Muscle layer of duodenum (tissue), 2 donors: ENCODE results near the gene GOLGA6A.
"Not testable (repeated sequence)": the region's sequence is repeated elsewhere in the genome, so short reads cannot be mapped to it uniquely, and the experiment has no call there.

Source experiments
- H3K27ac ChIP-seq: one replicate; pipeline ENCODE4 v1.7.0; 2013; ENCODE audit warnings: mild to moderate bottlenecking, low read length
- H3K27me3 ChIP-seq: one replicate; pipeline ENCODE4 v1.7.0; 2013; ENCODE audit warnings: low read depth, mild to moderate bottlenecking, control low read depth, low read length
- H3K36me3 ChIP-seq, 2 donors: one replicate each; pipeline ENCODE4 v1.7.0; 2013; ENCODE audit warnings: low read length in 2 of 2, control low read depth in 1 of 2, mild to moderate bottlenecking in 1 of 2; ENCODE audit not compliant: insufficient read depth in 2 of 2, control insufficient read depth in 1 of 2
- H3K4me1 ChIP-seq, 2 donors: one replicate each; pipeline ENCODE4 v1.7.0; 2013; ENCODE audit warnings: low read length in 2 of 2, mild to moderate bottlenecking in 2 of 2, control low read depth in 1 of 2, moderate library complexity in 1 of 2; ENCODE audit not compliant: insufficient read depth in 2 of 2, control insufficient read depth in 1 of 2
- H3K4me3 ChIP-seq, 2 donors: one replicate each; pipeline ENCODE4 v1.7.0; 2013; ENCODE audit warnings: low read length in 2 of 2, low read depth in 1 of 2, mild to moderate bottlenecking in 1 of 2
- H3K9me3 ChIP-seq, 2 donors: one replicate each; pipeline ENCODE4 v1.7.0; 2013; ENCODE audit warnings: low read length in 2 of 2, control low read depth in 1 of 2, mild to moderate bottlenecking in 1 of 2; ENCODE audit not compliant: control insufficient read depth in 1 of 2
- donor health status: healthy.

The GOLGA6A gene, protein sequence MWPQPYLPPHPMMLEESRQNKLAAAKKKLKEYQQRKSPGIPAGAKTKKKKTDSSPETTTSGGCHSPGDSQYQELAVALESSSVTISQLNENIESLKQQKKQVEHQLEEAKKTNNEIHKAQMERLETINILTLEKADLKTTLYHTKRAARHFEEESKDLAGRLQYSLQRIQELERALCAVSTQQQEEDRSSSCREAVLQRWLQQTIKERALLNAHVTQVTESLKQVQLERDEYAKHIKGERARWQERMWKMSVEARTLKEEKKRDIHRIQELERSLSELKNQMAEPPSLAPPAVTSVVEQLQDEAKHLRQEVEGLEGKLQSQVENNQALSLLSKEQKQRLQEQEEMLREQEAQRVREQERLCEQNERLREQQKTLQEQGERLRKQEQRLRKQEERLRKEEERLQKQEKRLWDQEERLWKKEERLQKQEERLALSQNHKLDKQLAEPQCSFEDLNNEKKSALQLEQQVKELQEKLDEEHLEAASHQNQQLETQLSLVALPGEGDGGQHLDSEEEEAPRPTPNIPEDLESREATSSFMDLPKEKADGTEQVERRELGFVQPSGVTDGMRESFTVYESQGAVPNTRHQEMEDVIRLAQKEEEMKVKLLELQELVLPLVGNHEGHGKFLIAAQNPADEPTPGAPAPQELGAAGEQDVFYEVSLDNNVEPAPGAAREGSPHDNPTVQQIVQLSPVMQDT

GRCh38 chr15:74082450-74082849, at the start of gene GOLGA6A:
GOLGA6A (minus strand) TSS chr15:74082550; CDS start chr15:74082509, 41 bp downstream.
- H3K9me3 ChIP-seq, H3K27me3 ChIP-seq, H3K4me1 ChIP-seq, H3K36me3 ChIP-seq, H3K27ac ChIP-seq, H3K4me3 ChIP-seq: not testable (repeated sequence)

GRCh38 chr15:74131628-74132413, 49.5 kb upstream of the GOLGA6A start:
- Histone ChIP-seq H3K4me3 (no peak overlapping the region), H3K36me3 (no peaks in the 10 kb centered on the region), H3K27me3 (peaks cover 63% of the 10 kb centered on the region), H3K9me3 (no peaks in the 10 kb centered on the region), H3K27ac (no peak overlapping the region), H3K4me1 (peaks cover 2 to 62% of the 10 kb centered on the region in 2 donors)

DNA sequence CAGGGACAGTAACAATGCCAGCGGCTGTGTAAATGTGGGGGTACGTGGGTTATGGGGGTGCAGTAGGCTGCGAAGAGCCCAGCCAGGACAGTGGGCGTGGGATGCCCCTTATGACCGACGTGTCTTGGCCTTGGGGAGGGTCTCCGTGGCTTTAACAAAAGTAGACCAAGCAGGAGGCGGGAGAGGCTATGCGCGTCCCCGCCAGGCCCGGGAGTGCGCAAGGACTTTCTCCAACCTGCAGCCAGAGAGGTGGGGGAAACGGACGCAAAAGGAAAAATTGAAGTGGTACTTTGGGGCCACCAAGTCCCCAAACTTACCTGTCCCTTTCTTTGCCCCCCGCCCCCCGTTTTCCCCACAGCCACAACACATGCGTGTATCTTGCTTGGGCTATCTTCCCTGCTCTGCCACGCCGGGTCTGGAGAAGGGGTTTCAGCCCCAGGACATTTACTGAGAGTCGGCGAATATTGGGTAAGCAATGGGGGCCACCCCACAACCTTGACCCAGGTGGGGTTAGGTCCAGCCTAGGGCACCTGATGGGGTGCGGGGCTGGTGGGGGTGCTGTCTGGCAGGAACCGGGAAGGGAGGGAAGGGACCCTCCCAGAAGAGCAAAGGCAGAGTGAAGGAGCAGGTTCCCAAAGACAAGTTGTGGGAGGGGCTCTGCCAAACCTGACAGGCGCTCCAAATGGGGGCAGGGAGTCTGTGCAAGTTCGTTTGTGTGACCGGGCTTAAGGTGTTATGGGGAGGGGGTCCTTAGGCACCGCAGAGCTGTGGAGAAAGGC, 48.7 kb upstream of the GOLGA6A start:
- Histone ChIP-seq H3K36me3 (no peaks in the 10 kb centered on the region), H3K4me1 (peaks cover 0 to 59% of the 10 kb centered on the region in 2 donors), H3K9me3 (no peaks in the 10 kb centered on the region), H3K27ac (no peak overlapping the region), H3K27me3 (peaks cover 61% of the 10 kb centered on the region), H3K4me3 (no peak overlapping the region)

DNA sequence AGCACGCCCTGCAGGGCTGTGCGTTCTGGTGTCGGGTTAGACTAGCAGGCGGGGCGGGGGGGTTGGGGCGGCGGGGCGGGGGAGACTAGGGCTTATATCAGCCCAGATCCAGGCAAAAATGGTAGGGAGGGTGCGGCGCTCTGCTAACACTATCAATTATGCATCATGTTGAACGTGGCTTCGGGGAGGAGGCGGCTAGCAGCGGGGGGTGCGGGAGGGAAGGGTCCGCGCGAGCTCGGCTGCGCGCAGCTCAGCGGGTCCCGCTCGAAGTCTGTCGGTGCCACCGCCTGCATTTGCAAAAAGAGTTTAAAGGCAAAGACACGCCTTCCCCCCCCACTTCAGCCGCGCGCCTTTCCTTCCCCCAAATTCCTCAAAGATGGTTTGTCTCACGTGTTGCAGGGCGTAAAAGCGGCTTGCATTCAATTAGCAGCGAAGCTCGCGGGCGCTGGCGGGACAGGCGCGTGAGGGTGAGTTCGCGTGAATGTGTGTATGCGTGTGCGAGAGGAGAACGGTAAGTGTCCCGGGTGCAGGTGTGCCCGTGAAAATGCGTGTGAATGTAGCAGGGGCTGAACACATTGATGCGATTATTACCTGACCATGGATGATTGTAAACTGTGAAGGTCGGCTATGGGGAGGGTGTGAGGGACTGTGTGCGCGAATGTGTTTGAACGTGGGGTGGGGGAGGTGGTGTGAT, 48.0 kb upstream of the GOLGA6A start, which contains the start of gene ISLR2:
ISLR2 (plus strand) TSS at position 432 of the 694 bp plus-strand sequence. CDS start 2,169 bp downstream, outside the sequence.
- Histone ChIP-seq H3K4me1 (peaks cover 0 to 54% of the 10 kb centered on the region in 2 donors), H3K4me3 (peak within 1 kb of the TSS in 1 of 2 donors; percentile 29), H3K9me3 (no peaks in the 10 kb centered on the region), H3K27me3 (peaks cover 59% of the 10 kb centered on the region), H3K27ac (no peak within 1 kb of the TSS), H3K36me3 (no peaks in the 10 kb centered on the region)

DNA sequence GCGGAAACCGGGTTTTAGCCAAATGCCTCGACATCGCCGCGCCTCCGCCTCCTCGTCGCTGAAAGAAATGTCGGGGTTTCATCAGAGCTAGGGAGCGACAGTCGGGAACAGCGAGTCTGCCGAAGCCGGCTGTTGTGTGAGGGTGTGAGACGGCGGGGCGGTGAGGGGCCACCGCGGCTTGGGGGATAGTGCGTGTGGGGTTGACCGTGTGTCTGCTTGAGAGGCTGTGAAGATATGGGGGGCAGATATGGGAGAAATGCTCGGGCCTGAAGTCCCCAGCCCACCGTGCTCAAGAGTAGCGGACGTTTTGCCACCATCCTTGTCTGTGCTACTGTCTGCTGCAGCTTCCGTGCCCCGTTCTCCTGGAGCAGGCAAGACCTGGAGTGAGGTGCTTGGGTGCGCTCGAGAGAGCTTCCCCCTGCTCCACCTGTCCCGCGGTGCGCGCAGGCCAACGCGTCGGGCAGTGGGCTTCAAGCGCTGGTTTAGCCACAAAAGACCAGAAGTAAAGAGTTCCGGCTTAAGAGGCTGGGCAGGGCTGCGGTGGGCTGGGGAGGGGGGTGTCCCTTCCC, 47.3 kb upstream of the GOLGA6A start:
- no peaks in the 10 kb centered on the region for H3K36me3 ChIP-seq
- peaks cover 58% of the 10 kb centered on the region for H3K27me3 ChIP-seq
- H3K9me3 ChIP-seq, result no peaks in the 10 kb centered on the region
- no peak overlapping the region for H3K27ac ChIP-seq
- H3K4me1 ChIP-seq, result peaks cover 0 to 48% of the 10 kb centered on the region in 2 donors
- H3K4me3 ChIP-seq, result peak overlapping the region in 1 of 2 donors; percentile 29

- Histone ChIP-seq H3K27ac (no peak overlapping the region), H3K9me3 (no peaks in the 10 kb centered on the region), H3K36me3 (no peaks in the 10 kb centered on the region), H3K27me3 (peaks cover 58% of the 10 kb centered on the region), H3K4me1 (peaks cover 0 to 41% of the 10 kb centered on the region in 2 donors), H3K4me3 (peak overlapping the region in 1 of 2 donors; percentile 29)
These were observed 46.6 kb upstream of the GOLGA6A start for GRCh38 chr15:74128785-74129585.

DNA sequence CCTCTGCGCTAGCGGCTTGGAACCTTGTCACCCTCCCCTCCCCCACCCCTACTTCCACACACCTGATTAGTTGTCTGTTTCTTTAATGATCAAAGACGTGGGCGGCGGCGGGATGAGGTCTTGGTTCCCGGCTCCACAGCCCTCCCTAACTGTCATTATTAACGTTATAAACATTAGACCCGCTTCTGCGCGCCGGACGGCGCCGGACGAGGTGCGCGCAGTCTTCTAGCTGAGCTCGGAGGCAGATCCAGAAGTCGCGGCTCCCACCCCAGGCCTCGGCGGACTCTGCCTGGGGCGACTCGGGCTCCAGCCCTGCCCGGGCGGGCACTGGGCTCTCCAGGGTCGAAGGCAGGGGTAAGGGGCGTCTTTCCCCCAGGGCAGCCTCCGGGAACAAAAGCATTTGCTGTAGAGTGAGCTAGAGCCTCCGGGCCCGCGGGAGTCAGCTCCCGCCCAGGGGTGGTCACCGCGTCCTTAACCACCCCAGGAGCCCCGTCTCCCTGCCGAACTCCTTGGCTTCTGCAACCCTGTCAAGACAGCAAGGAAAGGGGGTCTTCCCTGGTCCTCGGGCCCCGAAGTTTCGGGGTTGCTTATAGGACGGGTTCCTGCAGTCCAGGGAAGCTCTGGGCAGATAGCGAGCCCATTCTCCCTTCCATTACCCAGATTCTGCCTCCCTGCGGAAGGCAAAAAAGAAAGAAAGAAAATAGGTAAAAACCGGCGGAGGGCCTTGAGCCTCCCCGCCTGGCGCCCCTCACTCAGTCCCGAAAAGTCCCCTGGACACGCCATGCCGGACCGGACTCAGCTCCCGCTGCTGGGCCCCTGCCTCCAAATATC, 45.8 kb upstream of the GOLGA6A start:
- peak overlapping the region in 1 of 2 donors; percentile 61 for H3K4me3 ChIP-seq
- no peak overlapping the region for H3K27ac ChIP-seq
- H3K36me3 ChIP-seq, result no peaks in the 10 kb centered on the region
- peaks cover 0 to 36% of the 10 kb centered on the region in 2 donors for H3K4me1 ChIP-seq
- H3K27me3 ChIP-seq, result peaks cover 57% of the 10 kb centered on the region
- no peaks in the 10 kb centered on the region for H3K9me3 ChIP-seq

GRCh38 chr15:74127255-74127953, 45.1 kb upstream of the GOLGA6A start:
- Histone ChIP-seq H3K9me3 (no peaks in the 10 kb centered on the region), H3K36me3 (no peaks in the 10 kb centered on the region), H3K27ac (no peak overlapping the region), H3K4me3 (peak overlapping the region in 1 of 2 donors; percentile 61), H3K27me3 (peaks cover 52% of the 10 kb centered on the region), H3K4me1 (peaks cover 0 to 32% of the 10 kb centered on the region in 2 donors)
